ENCODE results near the gene FRAT2. TPM values are rescaled to one million over a fixed set of nuclear protein-coding genes. Genes with fewer than 3 reads are reported as not detected.

The FRAT2 gene
- total RNA-seq, 1 donor from 2014 or later = 27.5 TPM

DNA sequence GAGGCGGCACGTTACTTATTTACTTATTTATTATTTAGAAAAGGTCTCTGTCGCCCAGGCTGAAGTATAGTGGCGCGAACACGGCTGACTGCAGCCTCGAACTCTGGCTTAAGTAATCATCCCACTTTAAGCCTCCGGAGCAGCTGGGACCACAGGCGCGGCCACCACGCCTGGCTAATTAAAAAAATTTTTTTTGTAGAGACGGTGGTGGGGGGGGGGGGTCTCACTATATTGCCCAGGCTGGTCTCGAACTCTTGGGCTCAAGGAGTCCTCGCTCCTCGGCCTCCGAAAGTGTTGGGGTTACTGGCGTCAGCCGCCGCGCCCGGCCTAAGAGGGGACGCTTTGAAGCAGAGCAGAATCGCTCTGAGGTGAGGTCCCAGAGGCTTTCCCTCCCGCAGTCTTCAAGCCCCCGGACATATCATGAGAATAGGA lies 675 bp upstream of the FRAT2 start:
- H3K4me3 ChIP-seq = peak overlapping the region; percentile 88
- no peaks in the 10 kb centered on the region for H3K9me3 ChIP-seq
- TF ChIP-seq, protein P1, sequence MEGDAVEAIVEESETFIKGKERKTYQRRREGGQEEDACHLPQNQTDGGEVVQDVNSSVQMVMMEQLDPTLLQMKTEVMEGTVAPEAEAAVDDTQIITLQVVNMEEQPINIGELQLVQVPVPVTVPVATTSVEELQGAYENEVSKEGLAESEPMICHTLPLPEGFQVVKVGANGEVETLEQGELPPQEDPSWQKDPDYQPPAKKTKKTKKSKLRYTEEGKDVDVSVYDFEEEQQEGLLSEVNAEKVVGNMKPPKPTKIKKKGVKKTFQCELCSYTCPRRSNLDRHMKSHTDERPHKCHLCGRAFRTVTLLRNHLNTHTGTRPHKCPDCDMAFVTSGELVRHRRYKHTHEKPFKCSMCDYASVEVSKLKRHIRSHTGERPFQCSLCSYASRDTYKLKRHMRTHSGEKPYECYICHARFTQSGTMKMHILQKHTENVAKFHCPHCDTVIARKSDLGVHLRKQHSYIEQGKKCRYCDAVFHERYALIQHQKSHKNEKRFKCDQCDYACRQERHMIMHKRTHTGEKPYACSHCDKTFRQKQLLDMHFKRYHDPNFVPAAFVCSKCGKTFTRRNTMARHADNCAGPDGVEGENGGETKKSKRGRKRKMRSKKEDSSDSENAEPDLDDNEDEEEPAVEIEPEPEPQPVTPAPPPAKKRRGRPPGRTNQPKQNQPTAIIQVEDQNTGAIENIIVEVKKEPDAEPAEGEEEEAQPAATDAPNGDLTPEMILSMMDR (IDR thresholded peaks at IDR 0.05) = no peak
- DNase-seq (peak; percentile 54), ATAC-seq (no peak)
- intact Hi-C loops (cut with DNase I) = no loop called here
- H3K36me3 ChIP-seq = peaks cover 4% of the 10 kb centered on the region
- H3K27me3 ChIP-seq (ENCODE audit: low read depth) = no peaks in the 10 kb centered on the region
- H3K4me1 ChIP-seq = peaks cover 50% of the 10 kb centered on the region
- peak overlapping the region; percentile 97 for H3K27ac ChIP-seq

DNA sequence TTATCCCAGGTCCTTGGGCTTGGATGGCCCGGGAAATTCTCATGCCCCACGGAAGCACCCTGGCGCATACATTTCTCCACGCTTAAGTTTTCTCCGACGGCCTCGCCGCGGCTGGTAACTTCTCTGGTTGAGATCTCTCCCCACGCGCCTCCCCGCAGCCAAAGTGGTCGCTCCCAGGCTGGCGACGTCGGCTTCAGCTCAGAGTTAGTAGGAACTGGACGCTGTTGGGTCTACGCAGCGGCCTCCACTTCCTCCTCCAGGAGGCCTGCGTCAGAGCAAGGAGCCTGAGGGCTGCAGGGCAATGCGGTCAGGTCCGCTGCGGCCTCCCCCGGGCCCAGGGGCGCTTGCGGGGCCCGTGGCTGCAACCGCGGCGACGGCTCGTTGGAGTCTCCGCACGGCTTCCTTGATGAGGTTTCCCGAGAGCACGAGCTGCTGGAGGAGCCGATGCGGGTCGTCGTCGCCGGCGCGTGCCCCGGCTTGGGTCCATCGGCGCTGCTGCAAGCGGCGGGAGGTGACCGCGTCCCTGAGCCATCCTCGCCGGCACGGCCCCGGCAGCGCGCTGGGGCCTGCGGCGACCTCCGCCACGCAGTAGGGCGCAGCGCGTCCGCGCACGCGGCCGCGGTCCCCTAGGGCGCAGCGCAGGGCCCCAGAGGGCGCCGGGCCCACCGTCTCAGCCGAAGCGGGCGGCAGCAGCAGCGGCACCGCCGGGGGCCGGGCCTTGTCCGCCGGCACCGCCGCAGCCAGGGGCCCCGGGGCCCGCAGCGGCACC lies 744 bp downstream of the FRAT2 start:
- H3K4me3 ChIP-seq = peak overlapping the region; percentile 88
- no peaks in the 10 kb centered on the region for H3K27me3 ChIP-seq (ENCODE audit: low read depth)
- H3K4me1 ChIP-seq = peaks cover 57% of the 10 kb centered on the region
- DNase-seq (peak; percentile 86), ATAC-seq (peak; percentile 33 to 59)
- peaks cover 11% of the 10 kb centered on the region for H3K36me3 ChIP-seq
- TF ChIP-seq, protein P1 (IDR thresholded peaks at IDR 0.05) = no peak
- intact Hi-C loops (cut with DNase I) = no loop called here
- peak overlapping the region; percentile 97 for H3K27ac ChIP-seq
- H3K9me3 ChIP-seq = no peaks in the 10 kb centered on the region

DNA sequence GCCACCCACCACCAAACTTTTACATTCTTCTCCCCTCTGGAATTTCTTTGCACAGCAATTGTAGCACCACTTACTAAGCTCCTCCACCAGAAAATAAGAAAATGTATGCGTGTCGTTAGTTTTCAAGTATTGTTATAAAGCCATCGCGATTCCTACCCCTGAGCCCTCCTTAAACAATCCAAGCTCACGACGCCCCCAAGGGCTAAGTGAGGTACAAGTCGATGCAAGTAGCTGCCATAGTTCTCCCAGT lies 1.3 kb downstream of the FRAT2 start:
- Histone ChIP-seq H3K9me3 (no peaks in the 10 kb centered on the region), H3K4me3 (peak overlapping the region; percentile 88), H3K4me1 (peaks cover 59% of the 10 kb centered on the region), H3K36me3 (peaks cover 16% of the 10 kb centered on the region), H3K27ac (peak overlapping the region; percentile 97), H3K27me3 (ENCODE audit: low read depth) (no peaks in the 10 kb centered on the region)
- intact Hi-C loops (cut with DNase I) = no loop called here
- no peak for DNase-seq
- TF ChIP-seq, protein P1 (IDR thresholded peaks at IDR 0.05) = no peak
- ATAC-seq = no peak

DNA sequence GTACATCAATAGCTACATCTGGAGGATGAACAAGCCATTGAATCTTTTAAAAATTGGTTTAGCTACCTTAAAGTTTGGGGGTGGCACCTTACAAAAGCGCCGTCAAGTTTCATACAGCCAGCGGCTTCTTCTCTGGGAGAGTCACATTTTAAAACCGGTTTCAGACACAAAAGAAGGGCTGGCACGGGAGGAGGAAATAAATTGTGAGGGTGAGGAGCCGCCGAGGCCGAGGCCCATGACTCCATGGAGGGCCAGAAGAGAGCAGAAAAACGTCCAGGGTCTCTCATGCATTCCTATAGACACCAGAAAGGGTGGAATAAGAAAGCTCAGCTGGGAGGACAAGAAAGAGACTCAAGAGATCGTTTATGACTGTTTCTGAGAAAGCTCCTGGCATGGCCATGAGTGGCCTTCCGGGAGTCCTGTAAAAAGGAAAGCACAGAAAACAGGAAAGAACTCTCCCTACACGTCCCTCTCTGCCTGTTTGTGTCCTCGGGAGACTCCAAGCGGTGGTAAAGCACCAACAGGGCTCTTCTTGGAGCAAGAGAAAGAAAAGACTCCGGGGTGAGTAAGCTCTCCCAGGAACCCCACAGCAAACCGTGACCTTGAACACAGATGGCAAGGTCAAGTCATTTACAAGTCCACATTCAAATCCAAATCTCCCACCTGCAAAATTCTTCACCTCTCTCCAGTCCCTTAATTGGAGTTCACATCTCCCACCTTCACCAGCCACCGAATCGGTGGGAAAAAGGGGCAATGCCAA lies 1.8 kb downstream of the FRAT2 start:
- Histone ChIP-seq H3K27me3 (ENCODE audit: low read depth) (no peaks in the 10 kb centered on the region), H3K4me3 (peak overlapping the region; percentile 88), H3K9me3 (no peaks in the 10 kb centered on the region), H3K36me3 (peaks cover 17% of the 10 kb centered on the region), H3K27ac (peak overlapping the region; percentile 97), H3K4me1 (peaks cover 63% of the 10 kb centered on the region)
- TF ChIP-seq, protein P1 (IDR thresholded peaks at IDR 0.05) = peak; percentile 17
- intact Hi-C loops (cut with DNase I) = no loop called here
- DNase-seq (no peak), ATAC-seq (peak in 1 of 2 donors; percentile 56)

DNA sequence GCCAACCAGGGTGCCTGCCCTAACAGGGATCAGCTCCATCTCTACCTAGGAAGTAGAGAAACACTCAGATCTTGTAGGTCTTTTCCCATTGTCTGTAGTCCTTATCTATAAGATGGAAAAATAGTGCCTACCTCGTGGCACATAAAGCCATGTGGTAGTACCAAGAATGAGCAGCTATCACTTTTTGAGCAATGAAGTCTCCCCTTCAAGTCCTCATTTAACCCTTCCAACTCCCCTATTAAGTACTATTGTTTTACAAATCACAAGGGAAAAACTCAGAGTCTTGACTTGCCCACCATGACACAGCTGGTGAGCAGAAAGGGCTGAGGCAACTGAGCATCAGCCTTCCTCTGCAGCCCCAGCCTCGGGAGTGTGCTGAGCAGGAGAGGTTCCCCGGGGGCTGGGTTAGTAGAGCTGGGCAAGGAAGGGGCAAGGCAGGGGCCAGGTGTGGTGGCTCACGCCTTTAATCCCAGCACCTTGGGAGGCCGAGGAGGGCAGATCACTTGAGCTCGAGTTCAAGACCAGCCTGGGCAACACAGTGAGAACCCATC lies 3.3 kb downstream of the FRAT2 start:
- no peaks in the 10 kb centered on the region for H3K9me3 ChIP-seq
- intact Hi-C loops (cut with DNase I) = no loop called here
- peak overlapping the region; percentile 53 for H3K27ac ChIP-seq
- no peak for DNase-seq
- H3K4me3 ChIP-seq = peak overlapping the region; percentile 88
- no peak for ATAC-seq
- no peaks in the 10 kb centered on the region for H3K27me3 ChIP-seq (ENCODE audit: low read depth)
- peaks cover 58% of the 10 kb centered on the region for H3K4me1 ChIP-seq
- TF ChIP-seq, protein P1 (IDR thresholded peaks at IDR 0.05) = no peak
- peaks cover 17% of the 10 kb centered on the region for H3K36me3 ChIP-seq
